HG03280 (cell line): Measurements from ENCODE around the gene BRMS1.
"Not testable (repeated sequence)": the region's sequence is repeated elsewhere in the genome, so short reads cannot be mapped to it uniquely, and the experiment has no call there.

Experiments
- ATAC-seq: cut with Tn5 transposase; IDR thresholded peaks from one replicate; pipeline ENCODE4 v1.9.1; 2021; ENCODE audit warnings: mild to moderate bottlenecking, moderate library complexity; ENCODE audit not compliant: unreplicated experiment

The BRMS1 gene

GRCh38 chr11:66363805-66364535 is 19.1 kb upstream of the BRMS1 start:
- ATAC-seq, result no peak

- no peak for ATAC-seq
Measured at GRCh38 chr11:66363187-66363601, 18.3 kb upstream of the BRMS1 start.

- ATAC-seq, result no peak
Measured at GRCh38 chr11:66362481-66363147, 17.7 kb upstream of the BRMS1 start.

- ATAC-seq, result no peak
Measured at GRCh38 chr11:66361502-66361941, 16.6 kb upstream of the BRMS1 start.

- ATAC-seq, result no peak
Measured at GRCh38 chr11:66360406-66361073, 15.6 kb upstream of the BRMS1 start.

- ATAC-seq, result no peak
Measured at GRCh38 chr11:66359662-66360087, 14.8 kb upstream of the BRMS1 start.

GRCh38 chr11:66350560-66351235 is 5.8 kb upstream of the BRMS1 start:
- not testable (repeated sequence) for ATAC-seq

GRCh38 chr11:66349084-66349386 is 4.1 kb upstream of the BRMS1 start:
- ATAC-seq, result no peak

- ATAC-seq, result peak; percentile 44
Measured at GRCh38 chr11:66347425-66348276, 2.7 kb upstream of the BRMS1 start, which contains the start of gene B4GAT1. Gene B4GAT1, minus strand, starts transcription at chr11:66347629. Its CDS starts 84 bp downstream, at chr11:66347545.

GRCh38 chr11:66346476-66347424 is 1.8 kb upstream of the BRMS1 start:
- no peak for ATAC-seq

GRCh38 chr11:66345316-66345649 is 379 bp upstream of the BRMS1 start:
- no peak for ATAC-seq

- ATAC-seq, result no peak
Measured at GRCh38 chr11:66343176-66343575, 1.7 kb downstream of the BRMS1 start.

GRCh38 chr11:66341502-66342126 is 3.3 kb downstream of the BRMS1 start:
- no peak for ATAC-seq

- no peak for ATAC-seq
Measured at GRCh38 chr11:66340596-66341501, 4.1 kb downstream of the BRMS1 start.

GRCh38 chr11:66339686-66340483 is 5.0 kb downstream of the BRMS1 start:
- no peak for ATAC-seq

GRCh38 chr11:66339162-66339675 is 5.7 kb downstream of the BRMS1 start:
- ATAC-seq, result no peak
